ENCODE measurements around the gene ZNF521.

GRCh38 chr18:25370391-25370790 is 18.4 kb upstream of the ZNF521 start:
- no peak for TF ChIP-seq POLR2A (IDR thresholded peaks at IDR 0.05; ENCODE audit: extremely low read depth, insufficient read length)
- no peak for TF ChIP-seq MYC (IDR thresholded peaks at IDR 0.05; ENCODE audit: low read depth, low read length)
